Ascending aorta (tissue), 2 donors: ENCODE results near the gene BMS1. TPM values are rescaled to one million over a fixed set of nuclear protein-coding genes. Genes with fewer than 3 reads are reported as not detected.
A peak's percentile ranks its signal among the peaks of the same experiment; 100 is the strongest.

Experiments
- DNase-seq, 2 donors: peaks; one replicate each; pipeline ENCODE4 v3.0.0-alpha.2; 2019; ENCODE audit warnings: low spot score in 2 of 2
- H3K27ac ChIP-seq, 2 donors: fragments of 200-600 bp; sonication (generic); one replicate each; pipeline ENCODE4 v1.5.1; 2016 to 2017; ENCODE audit warnings: mild to moderate bottlenecking in 1 of 2
- H3K27me3 ChIP-seq: fragments of 200-600 bp; sonication (generic); one replicate; pipeline ENCODE4 v1.5.1; 2017
- H3K36me3 ChIP-seq, 2 donors: fragments of 200-600 bp; sonication (generic); one replicate each; pipeline ENCODE4 v1.5.1; 2016
- H3K4me1 ChIP-seq, 2 donors: fragments of 200-600 bp; sonication (generic); one replicate each; pipeline ENCODE4 v1.5.1; 2016 to 2017; ENCODE audit warnings: mild to moderate bottlenecking in 1 of 2
- H3K4me3 ChIP-seq, 2 donors: fragments of 200-600 bp; sonication (generic); one replicate each; pipeline ENCODE4 v1.5.1; 2016 to 2017; ENCODE audit warnings: mild to moderate bottlenecking in 1 of 2
- H3K9me3 ChIP-seq, 2 donors: fragments of 200-600 bp; sonication (generic); one replicate each; pipeline ENCODE4 v1.5.1; 2016
- CTCF ChIP-seq, 3 experiments: fragments of 200-600 bp in 2 of 3; fragments of 450-650 bp in 1 of 3; sonication (generic) in 2 of 3; IDR thresholded peaks; one replicate each; pipeline ENCODE4 v1.5.1; 2016 to 2019; ENCODE audit warnings: antibody characterized with exemption in 3 of 3, mild to moderate bottlenecking in 1 of 3, moderate library complexity in 1 of 3
- intact Hi-C: fragments of 100-400 bp; cut with DNase I; formaldehyde crosslinking; loops from one replicate; pipeline ENCODE4 v1.15.1; 2023
- total RNA-seq: library from RNA; depleted of rRNA; stranded (reverse); fragments of >200 nt; gene quantifications from one replicate; pipeline ENCODE4 v1.1.0, GENCODE V29; 2016

The BMS1 gene
- total RNA-seq, 1 donor from 2014 or later, result 6.2 TPM

- DNase-seq, result no peak
- no peak overlapping the region for H3K4me3 ChIP-seq
- no peaks in the 10 kb centered on the region for H3K9me3 ChIP-seq
- no peaks in the 10 kb centered on the region for H3K36me3 ChIP-seq
- no peaks in the 10 kb centered on the region for H3K27me3 ChIP-seq
- H3K27ac ChIP-seq, result no peak overlapping the region
- no peak for TF ChIP-seq CTCF (IDR thresholded peaks at IDR 0.05)
- no peaks in the 10 kb centered on the region for H3K4me1 ChIP-seq
- intact Hi-C loops, result no loop called here
Measured at GRCh38 chr10:42744134-42744701, 38.4 kb upstream of the BMS1 start.

- TF ChIP-seq CTCF (IDR thresholded peaks at IDR 0.05), result peak; percentile 80 to 93 (median 93)
- intact Hi-C loops, result loop anchor here (1.0 to 10.0 kb wide), 4 partner anchors 29 to 352 kb away; partner anchors contain the start of genes BMS1 and ZNF33B
- peak in 1 of 2 donors; percentile 85 for DNase-seq
- Histone ChIP-seq H3K9me3 (no peaks in the 10 kb centered on the region), H3K4me1 (peaks cover 0 to 11% of the 10 kb centered on the region in 2 donors), H3K36me3 (no peaks in the 10 kb centered on the region), H3K27me3 (no peaks in the 10 kb centered on the region), H3K4me3 (peak overlapping the region; percentile 61 to 81), H3K27ac (peak overlapping the region in 1 of 2 donors; percentile 12)
Measured at GRCh38 chr10:42753126-42753506, 29.5 kb upstream of the BMS1 start.

- H3K27ac ChIP-seq, result peak overlapping the region in 1 of 2 donors; percentile 59
- H3K4me3 ChIP-seq, result peak overlapping the region; percentile 61 to 81
- H3K36me3 ChIP-seq, result no peaks in the 10 kb centered on the region
- DNase-seq, result no peak
- intact Hi-C loops, result loop anchor here (1.0 to 10.0 kb wide), 4 partner anchors 29 to 352 kb away; partner anchors contain the start of genes BMS1 and ZNF33B
- H3K4me1 ChIP-seq, result peaks cover 0 to 11% of the 10 kb centered on the region in 2 donors
- H3K27me3 ChIP-seq, result no peaks in the 10 kb centered on the region
- no peak for TF ChIP-seq CTCF (IDR thresholded peaks at IDR 0.05)
- H3K9me3 ChIP-seq, result no peaks in the 10 kb centered on the region
Measured at GRCh38 chr10:42753507-42754154, 29.0 kb upstream of the BMS1 start.

- H3K27me3 ChIP-seq, result no peaks in the 10 kb centered on the region
- no peak for DNase-seq
- peak overlapping the region; percentile 61 to 81 for H3K4me3 ChIP-seq
- H3K9me3 ChIP-seq, result no peaks in the 10 kb centered on the region
- intact Hi-C loops, result loop anchor here (5.0 to 10.0 kb wide), 2 partner anchors 120 to 202 kb away; partner anchors contain the start of gene ZNF33B
- TF ChIP-seq CTCF (IDR thresholded peaks at IDR 0.05), result no peak
- H3K27ac ChIP-seq, result peak overlapping the region; percentile 35 to 59
- peaks cover 0 to 11% of the 10 kb centered on the region in 2 donors for H3K4me1 ChIP-seq
- H3K36me3 ChIP-seq, result no peaks in the 10 kb centered on the region
Measured at GRCh38 chr10:42754155-42755027, 28.2 kb upstream of the BMS1 start.

GRCh38 chr10:42755028-42755451, 27.6 kb upstream of the BMS1 start:
- intact Hi-C loops, result loop anchor here (10.0 kb wide), 1 partner anchor 120 kb away; the partner anchor contains the start of gene ZNF33B
- no peaks in the 10 kb centered on the region for H3K9me3 ChIP-seq
- H3K27ac ChIP-seq, result peak overlapping the region; percentile 35 to 59
- DNase-seq, result no peak
- peak overlapping the region; percentile 61 to 81 for H3K4me3 ChIP-seq
- no peaks in the 10 kb centered on the region for H3K36me3 ChIP-seq
- H3K4me1 ChIP-seq, result peaks cover 0 to 11% of the 10 kb centered on the region in 2 donors
- H3K27me3 ChIP-seq, result no peaks in the 10 kb centered on the region
- TF ChIP-seq CTCF (IDR thresholded peaks at IDR 0.05), result peak in 1 of 3 experiments; percentile 27
